GM13976 (cell line): ENCODE data around the gene ALOX15B.

Experiments used
- DNase-seq: peaks from one replicate; pipeline ENCODE4 v3.0.0; 2012; ENCODE audit warnings: low spot score
- in situ Hi-C: fragments of 300-500 bp; cut with MboI; formaldehyde crosslinking; loops from one replicate; pipeline ENCODE4 v1.12.0; 2022; ENCODE audit warnings: low sequenced_read_pairs, mixed read lengths, inconsistent platforms; ENCODE audit not compliant: unreplicated experiment
- TF ChIP-seq, protein P1 (sequence below): IDR thresholded peaks from 2 replicates; pipeline ENCODE4 v1.5.1; 2012; ENCODE audit warnings: borderline replicate concordance, mild to moderate bottlenecking; ENCODE audit not compliant: insufficient read depth; ENCODE audit errors: extremely low read depth, missing control alignments, control extremely low read depth

ALOX15B gene

GRCh38 chr17:8081876-8082275 lies 43.0 kb downstream of the ALOX15B start:
- DNase-seq, result no peak
- TF ChIP-seq, protein P1, sequence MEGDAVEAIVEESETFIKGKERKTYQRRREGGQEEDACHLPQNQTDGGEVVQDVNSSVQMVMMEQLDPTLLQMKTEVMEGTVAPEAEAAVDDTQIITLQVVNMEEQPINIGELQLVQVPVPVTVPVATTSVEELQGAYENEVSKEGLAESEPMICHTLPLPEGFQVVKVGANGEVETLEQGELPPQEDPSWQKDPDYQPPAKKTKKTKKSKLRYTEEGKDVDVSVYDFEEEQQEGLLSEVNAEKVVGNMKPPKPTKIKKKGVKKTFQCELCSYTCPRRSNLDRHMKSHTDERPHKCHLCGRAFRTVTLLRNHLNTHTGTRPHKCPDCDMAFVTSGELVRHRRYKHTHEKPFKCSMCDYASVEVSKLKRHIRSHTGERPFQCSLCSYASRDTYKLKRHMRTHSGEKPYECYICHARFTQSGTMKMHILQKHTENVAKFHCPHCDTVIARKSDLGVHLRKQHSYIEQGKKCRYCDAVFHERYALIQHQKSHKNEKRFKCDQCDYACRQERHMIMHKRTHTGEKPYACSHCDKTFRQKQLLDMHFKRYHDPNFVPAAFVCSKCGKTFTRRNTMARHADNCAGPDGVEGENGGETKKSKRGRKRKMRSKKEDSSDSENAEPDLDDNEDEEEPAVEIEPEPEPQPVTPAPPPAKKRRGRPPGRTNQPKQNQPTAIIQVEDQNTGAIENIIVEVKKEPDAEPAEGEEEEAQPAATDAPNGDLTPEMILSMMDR, result no peak
- in situ Hi-C loops, result no loop called here

- in situ Hi-C loops, result no loop called here
- TF ChIP-seq, protein P1, result no peak
- DNase-seq, result no peak
Observed at GRCh38 chr17:8082292-8082691, 43.4 kb downstream of the ALOX15B start.

- in situ Hi-C loops, result no loop called here
- no peak for DNase-seq
- TF ChIP-seq, protein P1, result no peak
Observed at GRCh38 chr17:8084250-8084649, 45.4 kb downstream of the ALOX15B start.

- DNase-seq, result no peak
- in situ Hi-C loops, result no loop called here
- TF ChIP-seq, protein P1, result no peak
Observed at GRCh38 chr17:8087075-8087951, 48.5 kb downstream of the ALOX15B start, which contains the start of gene ALOX12B. Gene ALOX12B (minus strand): TSS chr17:8087716. CDS start chr17:8087442, 274 bp downstream.

DNA sequence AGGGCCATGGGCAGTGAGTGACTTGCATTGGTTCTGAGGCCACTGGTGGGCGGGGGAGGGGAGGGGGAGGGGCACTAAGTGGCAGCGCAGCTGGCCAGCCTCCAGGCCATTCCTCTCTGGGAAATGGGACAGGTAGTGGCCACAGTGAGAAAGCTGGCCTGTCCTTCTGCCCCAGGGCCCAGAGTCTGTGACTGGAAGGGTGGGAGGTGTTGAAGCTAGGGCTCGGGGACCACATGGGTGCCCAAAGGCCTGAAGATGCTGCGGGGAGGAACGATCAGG lies 49.0 kb downstream of the ALOX15B start:
- no peak for DNase-seq
- TF ChIP-seq, protein P1, result no peak
- in situ Hi-C loops, result no loop called here

GRCh38 chr17:8089728-8090127 lies 50.9 kb downstream of the ALOX15B start:
- DNase-seq, result no peak
- in situ Hi-C loops, result no loop called here
- TF ChIP-seq, protein P1, result no peak

DNA sequence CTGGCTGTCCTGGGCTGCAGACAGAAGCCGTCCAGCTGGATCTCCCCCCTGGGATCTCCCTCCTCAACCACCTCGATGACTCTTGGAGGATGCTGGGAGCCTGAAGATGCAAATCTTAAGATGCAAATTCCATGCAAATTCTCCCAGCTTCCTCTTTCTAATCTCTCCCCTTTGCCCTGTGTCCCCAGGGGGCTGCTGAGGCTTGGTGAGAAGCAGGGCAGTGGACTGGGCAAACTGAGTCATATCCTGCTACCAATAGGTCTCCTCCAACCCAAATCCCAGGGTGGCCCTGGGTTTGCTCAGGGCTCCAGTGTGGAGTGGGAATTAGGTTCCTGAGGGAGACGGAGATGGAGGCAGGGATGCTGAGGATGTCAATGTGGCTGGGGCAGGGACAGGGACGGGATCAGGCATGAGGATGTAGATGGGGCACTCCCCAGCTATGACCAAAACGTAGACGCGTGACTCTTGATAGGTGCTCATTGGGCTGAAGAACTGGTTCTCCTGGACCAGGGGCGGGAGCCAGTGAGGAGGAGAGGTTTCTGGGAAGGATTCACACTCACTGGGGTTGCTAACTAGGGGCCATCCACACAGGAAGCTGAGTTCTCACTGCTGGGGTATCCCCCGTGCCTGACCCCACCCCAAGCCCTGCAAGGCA lies 52.3 kb downstream of the ALOX15B start:
- DNase-seq, result peak; percentile 71
- TF ChIP-seq, protein P1, result no peak
- in situ Hi-C loops, result no loop called here
